HEK293T (cell line): ENCODE data around the gene TRIM62.

Experiments
- BHLHE40 ChIP-seq: fragments of 450-650 bp; IDR thresholded peaks from 2 replicates; pipeline ENCODE4 v1.6.1; 2016; ENCODE audit warnings: mild to moderate bottlenecking, moderate library complexity, borderline replicate concordance
- FOXA1 ChIP-seq: fragments of 450-650 bp; IDR thresholded peaks from 2 replicates; pipeline ENCODE4 v1.6.1; 2016; ENCODE audit warnings: mild to moderate bottlenecking
- NFRKB ChIP-seq: fragments of 450-650 bp; IDR thresholded peaks from 2 replicates; pipeline ENCODE4 v1.6.1; 2016; ENCODE audit warnings: mild to moderate bottlenecking, moderate library complexity
- TF ChIP-seq, protein P1 (sequence below): fragments of 450-650 bp; IDR thresholded peaks from 2 replicates; pipeline ENCODE4 v1.6.1; 2016

DNA sequence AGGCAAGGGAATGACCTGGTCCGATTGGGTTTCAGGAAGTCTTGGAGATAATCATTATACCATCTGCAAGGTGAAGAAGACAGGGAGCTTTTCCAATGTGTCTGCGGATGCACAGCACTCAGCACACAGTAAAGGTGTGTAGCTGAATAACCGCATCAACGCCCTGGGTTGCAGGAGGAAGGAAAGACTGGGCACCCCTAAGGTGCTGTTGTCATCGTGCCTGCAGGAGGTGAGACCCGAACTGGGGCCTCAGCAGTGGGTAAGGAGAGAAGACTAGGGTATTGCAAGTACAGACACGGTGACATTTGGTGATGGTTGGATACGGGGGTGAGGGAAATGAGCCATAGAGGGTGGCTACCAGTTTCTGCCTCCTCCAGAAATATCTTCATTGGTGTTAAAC lies 1.1 kb upstream of the TRIM62 start:
- TF ChIP-seq, protein P1, sequence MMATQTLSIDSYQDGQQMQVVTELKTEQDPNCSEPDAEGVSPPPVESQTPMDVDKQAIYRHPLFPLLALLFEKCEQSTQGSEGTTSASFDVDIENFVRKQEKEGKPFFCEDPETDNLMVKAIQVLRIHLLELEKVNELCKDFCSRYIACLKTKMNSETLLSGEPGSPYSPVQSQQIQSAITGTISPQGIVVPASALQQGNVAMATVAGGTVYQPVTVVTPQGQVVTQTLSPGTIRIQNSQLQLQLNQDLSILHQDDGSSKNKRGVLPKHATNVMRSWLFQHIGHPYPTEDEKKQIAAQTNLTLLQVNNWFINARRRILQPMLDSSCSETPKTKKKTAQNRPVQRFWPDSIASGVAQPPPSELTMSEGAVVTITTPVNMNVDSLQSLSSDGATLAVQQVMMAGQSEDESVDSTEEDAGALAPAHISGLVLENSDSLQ, result no peak
- TF ChIP-seq NFRKB, result no peak
- TF ChIP-seq BHLHE40, result no peak
- no peak for TF ChIP-seq FOXA1
